Sigmoid colon (tissue), 4 donors: ENCODE data around the gene MPV17L.

Source experiments
- CTCF ChIP-seq, 4 experiments: fragments of 450-650 bp in 3 of 4; fragments of 200-600 bp in 1 of 4; IDR thresholded peaks; one replicate each; pipeline ENCODE4 v1.5.1; 2016 to 2019; ENCODE audit warnings: antibody characterized with exemption in 4 of 4, mild to moderate bottlenecking in 3 of 4, moderate library complexity in 2 of 4
- POLR2A ChIP-seq, 2 donors: fragments of 450-650 bp; IDR thresholded peaks; one replicate each; pipeline ENCODE4 v1.6.1; 2016; ENCODE audit warnings: antibody characterized with exemption in 2 of 2, mild to moderate bottlenecking in 2 of 2, moderate library complexity in 2 of 2
- POLR2AphosphoS5 ChIP-seq, 4 donors: sonication (generic); formaldehyde crosslinking; IDR thresholded peaks; one replicate each; pipeline ENCODE4 v1.6.1; 2017; ENCODE audit warnings: antibody characterized with exemption in 4 of 4

GRCh38 chr16:15450624-15451023, 55.1 kb downstream of the MPV17L start:
- TF ChIP-seq POLR2A (IDR thresholded peaks at IDR 0.05) (no peak), CTCF (IDR thresholded peaks at IDR 0.05) (no peak), POLR2AphosphoS5 (IDR thresholded peaks at IDR 0.05) (no peak)
